Neural crest cell (in vitro differentiated cells): ENCODE measurements around the gene DLG5. TPM values are rescaled to one million over a fixed set of nuclear protein-coding genes. Genes with fewer than 3 reads are reported as not detected.

Source experiments
- DNase-seq: peaks from one replicate; pipeline ENCODE4 v3.0.0; 2021; ENCODE audit warnings: low read depth, mixed read lengths, low spot score
- H3K27ac Mint-ChIP-seq: one replicate; pipeline ENCODE4 v1.8.0; 2021; ENCODE audit warnings: mild to moderate bottlenecking, mixed read lengths; ENCODE audit not compliant: unreplicated experiment
- H3K27me3 Mint-ChIP-seq: 2 replicates; pipeline ENCODE4 v1.8.0; 2021; ENCODE audit warnings: low read depth, mild to moderate bottlenecking, mixed read lengths
- H3K36me3 Mint-ChIP-seq: 2 replicates; pipeline ENCODE4 v1.8.0; 2021; ENCODE audit warnings: low read depth, mild to moderate bottlenecking, mixed read lengths
- H3K4me1 Mint-ChIP-seq: 2 replicates; pipeline ENCODE4 v1.8.0; 2021; ENCODE audit warnings: mixed read lengths
- H3K4me3 Mint-ChIP-seq: one replicate; pipeline ENCODE4 v1.8.0; 2021; ENCODE audit warnings: mild to moderate bottlenecking, mixed read lengths
- H3K9me3 Mint-ChIP-seq: 2 replicates; pipeline ENCODE4 v1.8.0; 2021; ENCODE audit warnings: mixed read lengths
- CTCF ChIP-seq: fragments of 200-600 bp; sonication (generic); conservative IDR thresholded peaks from 2 replicates; pipeline ENCODE4 v1.5.0; 2021; ENCODE audit warnings: antibody characterized with exemption, mild to moderate bottlenecking
- total RNA-seq: library from RNA; stranded (reverse); gene quantifications from 2 replicates; pipeline ENCODE4 v1.2.1, GENCODE V29; 2021

The DLG5 gene
- total RNA-seq, 1 donor from 2014 or later: 87.3 TPM

GRCh38 chr10:77943121-77943901 lies 16.8 kb upstream of the DLG5 start:
- Mint-ChIP-seq H3K36me3 (no peaks in the 10 kb centered on the region), H3K4me1 (peaks cover 25% of the 10 kb centered on the region), H3K9me3 (no peaks in the 10 kb centered on the region), H3K4me3 (no peak overlapping the region), H3K27ac (peak overlapping the region; percentile 58), H3K27me3 (no peaks in the 10 kb centered on the region)
- no peak for DNase-seq
- TF ChIP-seq CTCF: no peak

GRCh38 chr10:77941790-77942189 lies 15.2 kb upstream of the DLG5 start:
- peaks cover 31% of the 10 kb centered on the region for H3K4me1 Mint-ChIP-seq
- H3K27me3 Mint-ChIP-seq: no peaks in the 10 kb centered on the region
- no peak overlapping the region for H3K27ac Mint-ChIP-seq
- no peaks in the 10 kb centered on the region for H3K36me3 Mint-ChIP-seq
- no peak overlapping the region for H3K4me3 Mint-ChIP-seq
- DNase-seq: no peak
- no peak for TF ChIP-seq CTCF
- no peaks in the 10 kb centered on the region for H3K9me3 Mint-ChIP-seq

GRCh38 chr10:77940627-77941026 lies 14.1 kb upstream of the DLG5 start:
- no peaks in the 10 kb centered on the region for H3K36me3 Mint-ChIP-seq
- TF ChIP-seq CTCF: no peak
- H3K4me1 Mint-ChIP-seq: peaks cover 32% of the 10 kb centered on the region
- no peak overlapping the region for H3K27ac Mint-ChIP-seq
- no peaks in the 10 kb centered on the region for H3K9me3 Mint-ChIP-seq
- no peaks in the 10 kb centered on the region for H3K27me3 Mint-ChIP-seq
- DNase-seq: no peak
- no peak overlapping the region for H3K4me3 Mint-ChIP-seq

GRCh38 chr10:77940225-77940624 lies 13.7 kb upstream of the DLG5 start:
- TF ChIP-seq CTCF: no peak
- Mint-ChIP-seq H3K9me3 (no peaks in the 10 kb centered on the region), H3K36me3 (no peaks in the 10 kb centered on the region), H3K27ac (no peak overlapping the region), H3K4me3 (no peak overlapping the region), H3K4me1 (peaks cover 32% of the 10 kb centered on the region), H3K27me3 (no peaks in the 10 kb centered on the region)
- DNase-seq: no peak

- Mint-ChIP-seq H3K4me1 (peaks cover 31% of the 10 kb centered on the region), H3K9me3 (no peaks in the 10 kb centered on the region), H3K27ac (peak overlapping the region; percentile 35), H3K36me3 (no peaks in the 10 kb centered on the region), H3K4me3 (no peak overlapping the region), H3K27me3 (no peaks in the 10 kb centered on the region)
- DNase-seq: no peak
- no peak for TF ChIP-seq CTCF
These were observed 13.0 kb upstream of the DLG5 start for GRCh38 chr10:77939561-77940001.
